HEK293 (cell line): Measurements from ENCODE around the gene TUT4.

Experiments used
- CTCF ChIA-PET: fragments of 350-600 bp; formaldehyde crosslinking; extraction: SDS; loops from one replicate; lab custom pipeline; 2021; ENCODE audit warnings: antibody characterized with exemption; lab: Yijun Ruan, JAX
- POLR2A ChIA-PET: fragments of 300-600 bp; formaldehyde crosslinking; extraction: SDS; loops from one replicate; lab custom pipeline; 2020; ENCODE audit warnings: antibody characterized with exemption, inconsistent platforms; lab: Yijun Ruan, JAX
- H3K27ac ChIP-seq: fragments of 200-500 bp; sonication (Bioruptor generic); 2 replicates; pipeline ENCODE4 v1.5.1; 2014; ENCODE audit warnings: low read depth, low read length, control low read depth, inconsistent platforms; ENCODE audit errors: extremely low read depth
- H3K36me3 ChIP-seq, 2 experiments: fragments of 200-500 bp in 1 of 2; sonication (Bioruptor generic) in 1 of 2; 1 replicate in 1 of 2; 2 replicates in 1 of 2; pipeline ENCODE4 v1.5.1; 2014 to 2017; ENCODE audit warnings: inconsistent platforms in 2 of 2, low read length in 2 of 2; ENCODE audit not compliant: control insufficient read depth in 2 of 2, insufficient read depth in 1 of 2
- H3K4me1 ChIP-seq: fragments of 200-500 bp; sonication (Bioruptor generic); 2 replicates; pipeline ENCODE4 v1.5.1; 2014; ENCODE audit warnings: mild to moderate bottlenecking, low read length, inconsistent platforms; ENCODE audit not compliant: control insufficient read depth, insufficient read depth
- H3K4me3 ChIP-seq: 2 replicates; pipeline ENCODE4 v1.5.1; 2011; ENCODE audit warnings: low read depth, mild to moderate bottlenecking, control low read depth, low read length, moderate library complexity
- H3K9me3 ChIP-seq: fragments of 200-500 bp; sonication (Bioruptor generic); 2 replicates; pipeline ENCODE4 v1.5.1; 2014; ENCODE audit warnings: low read depth, low read length, inconsistent platforms; ENCODE audit not compliant: control insufficient read depth, insufficient read depth
- FEZF1 ChIP-seq: fragments of 450-650 bp; formaldehyde crosslinking; IDR thresholded peaks from 2 replicates; pipeline ENCODE4 v1.5.1; 2016; ENCODE audit warnings: missing biosample characterization, missing genetic modification characterization
- GLIS2 ChIP-seq: fragments of 450-650 bp; formaldehyde crosslinking; IDR thresholded peaks from 2 replicates; pipeline ENCODE4 v1.5.1; 2016; ENCODE audit warnings: missing biosample characterization, missing genetic modification characterization
- HOXC10 ChIP-seq: sonication (generic); formaldehyde crosslinking; IDR thresholded peaks from 2 replicates; pipeline ENCODE4 v1.8.1; 2023; ENCODE audit warnings: mild to moderate bottlenecking, missing genetic modification reagents
- INSM2 ChIP-seq: fragments of 450-650 bp; formaldehyde crosslinking; IDR thresholded peaks from 2 replicates; pipeline ENCODE4 v1.5.1; 2016; ENCODE audit warnings: missing biosample characterization, missing genetic modification characterization
- KLF10 ChIP-seq: fragments of 450-650 bp; IDR thresholded peaks from 2 replicates; pipeline ENCODE4 v1.5.1; 2018; ENCODE audit warnings: missing biosample characterization, mild to moderate bottlenecking, missing genetic modification characterization
- OSR2 ChIP-seq: fragments of 450-650 bp; formaldehyde crosslinking; IDR thresholded peaks from 2 replicates; pipeline ENCODE4 v1.5.1; 2016; ENCODE audit warnings: missing biosample characterization, missing genetic modification characterization
- ZBTB11 ChIP-seq: fragments of 450-650 bp; formaldehyde crosslinking; conservative IDR thresholded peaks from 2 replicates; pipeline ENCODE4 v1.5.1; 2016; ENCODE audit warnings: low read depth, missing biosample characterization, missing genetic modification characterization
- ZBTB6 ChIP-seq: fragments of 450-650 bp; formaldehyde crosslinking; IDR thresholded peaks from 2 replicates; pipeline ENCODE4 v1.5.1; 2017; ENCODE audit warnings: missing biosample characterization, missing genetic modification characterization
- ZNF10 ChIP-seq: fragments of 450-650 bp; formaldehyde crosslinking; IDR thresholded peaks from 2 replicates; pipeline ENCODE4 v1.5.1; 2017; ENCODE audit warnings: missing biosample characterization, missing genetic modification characterization
- ZNF174 ChIP-seq: fragments of 450-650 bp; formaldehyde crosslinking; IDR thresholded peaks from 2 replicates; pipeline ENCODE4 v1.5.0; 2017; ENCODE audit warnings: missing biosample characterization, mild to moderate bottlenecking, missing genetic modification characterization
- ZNF18 ChIP-seq: fragments of 450-650 bp; formaldehyde crosslinking; IDR thresholded peaks from 2 replicates; pipeline ENCODE4 v1.5.1; 2016; ENCODE audit warnings: missing biosample characterization, missing genetic modification characterization
- ZNF280C ChIP-seq: fragments of 450-650 bp; formaldehyde crosslinking; IDR thresholded peaks from 2 replicates; pipeline ENCODE4 v1.5.1; 2016; ENCODE audit warnings: missing biosample characterization, missing genetic modification characterization
- ZNF324 ChIP-seq: fragments of 450-650 bp; formaldehyde crosslinking; IDR thresholded peaks from 2 replicates; pipeline ENCODE4 v1.5.1; 2016; ENCODE audit warnings: missing biosample characterization, missing genetic modification characterization
- ZNF366 ChIP-seq: fragments of 450-650 bp; formaldehyde crosslinking; conservative IDR thresholded peaks from 2 replicates; pipeline ENCODE4 v1.5.1; 2016; ENCODE audit warnings: missing biosample characterization, missing genetic modification characterization
- ZNF404 ChIP-seq: fragments of 450-650 bp; formaldehyde crosslinking; IDR thresholded peaks from 2 replicates; pipeline ENCODE4 v1.5.1; 2017; ENCODE audit warnings: missing biosample characterization, missing genetic modification characterization
- ZNF521 ChIP-seq: fragments of 450-650 bp; formaldehyde crosslinking; IDR thresholded peaks from 2 replicates; pipeline ENCODE4 v1.5.1; 2017; ENCODE audit warnings: missing biosample characterization, mild to moderate bottlenecking, missing genetic modification characterization
- ZNF544 ChIP-seq: fragments of 450-650 bp; formaldehyde crosslinking; IDR thresholded peaks from 2 replicates; pipeline ENCODE4 v1.5.0; 2017; ENCODE audit warnings: missing biosample characterization, missing genetic modification characterization
- ZNF555 ChIP-seq: fragments of 450-650 bp; formaldehyde crosslinking; conservative IDR thresholded peaks from 2 replicates; pipeline ENCODE4 v1.5.1; 2017; ENCODE audit warnings: missing biosample characterization, mild to moderate bottlenecking, missing genetic modification characterization, inconsistent platforms
- ZNF610 ChIP-seq: fragments of 450-650 bp; formaldehyde crosslinking; IDR thresholded peaks from 2 replicates; pipeline ENCODE4 v1.5.1; 2016; ENCODE audit warnings: missing biosample characterization, missing genetic modification characterization, borderline replicate concordance
- ZNF629 ChIP-seq: fragments of 450-650 bp; formaldehyde crosslinking; IDR thresholded peaks from 2 replicates; pipeline ENCODE4 v1.5.1; 2017; ENCODE audit warnings: missing biosample characterization, missing genetic modification characterization
- ZNF701 ChIP-seq: fragments of 450-650 bp; formaldehyde crosslinking; IDR thresholded peaks from 2 replicates; pipeline ENCODE4 v1.5.1; 2016; ENCODE audit warnings: missing biosample characterization, missing genetic modification characterization
- ZNF76 ChIP-seq: fragments of 450-650 bp; formaldehyde crosslinking; IDR thresholded peaks from 2 replicates; pipeline ENCODE4; 2016; ENCODE audit warnings: low read depth, missing biosample characterization, missing genetic modification characterization, borderline replicate concordance

TUT4 gene

GRCh38 chr1:52472384-52472783 lies 80.5 kb downstream of the TUT4 start (continued):
- TF ChIP-seq ZNF280C (tag by site-specific recombination): no peak
- no peak for TF ChIP-seq ZNF610
- TF ChIP-seq GLIS2 (tag by site-specific recombination): no peak
- no peak for TF ChIP-seq ZBTB6 (tag by site-specific recombination)

GRCh38 chr1:52469108-52469507 lies 83.8 kb downstream of the TUT4 start:
- CTCF ChIA-PET: no interaction called here
- peaks cover 4 to 16% of the 10 kb centered on the region in 2 experiments for H3K36me3 ChIP-seq
- POLR2A ChIA-PET: no interaction called here

GRCh38 chr1:52463891-52464290 lies 89.0 kb downstream of the TUT4 start:
- CTCF ChIA-PET: interaction anchor here (1.0 kb wide), 1 partner anchor 18 kb away, joined by 3 read pairs; no protein-coding TSS in a partner anchor
- H3K4me1 ChIP-seq: no peaks in the 10 kb centered on the region
- H3K4me3 ChIP-seq: no peak overlapping the region
- POLR2A ChIA-PET: interaction anchor here (0.5 kb wide), 1 partner anchor 161 kb away, joined by 5 read pairs; no protein-coding TSS in a partner anchor
- H3K27ac ChIP-seq: no peak overlapping the region
- H3K9me3 ChIP-seq: no peaks in the 10 kb centered on the region
- H3K36me3 ChIP-seq: peaks cover 0 to 14% of the 10 kb centered on the region in 2 experiments; a peak in 2 of 3 replicates
- TF ChIP-seq OSR2 (no peak), ZNF18 (tag by site-specific recombination) (no peak), ZNF10 (tag by site-specific recombination) (no peak), INSM2 (tag by site-specific recombination) (no peak), KLF10 (tag by site-specific recombination) (no peak), ZNF555 (tag by site-specific recombination) (no peak), ZNF544 (no peak), ZNF324 (tag by site-specific recombination) (no peak), ZNF521 (tag by site-specific recombination) (no peak), ZNF174 (tag by site-specific recombination) (no peak), ZNF366 (no peak), GLIS2 (tag by site-specific recombination) (no peak), ZNF701 (no peak), FEZF1 (tag by site-specific recombination) (no peak), ZNF629 (tag by site-specific recombination) (no peak), ZNF404 (no peak)

More at GRCh38 chr1:52469108-52469507, 83.8 kb downstream of the TUT4 start:
- TF ChIP-seq HOXC10 (CRISPR knock-in tag): no peak
- no peak for TF ChIP-seq ZNF76 (tag by site-specific recombination)
- no peak for TF ChIP-seq ZBTB11 (tag by site-specific recombination)
- Histone ChIP-seq H3K27ac (no peak overlapping the region), H3K4me3 (no peak overlapping the region), H3K9me3 (no peaks in the 10 kb centered on the region), H3K4me1 (no peaks in the 10 kb centered on the region)
